ENCODE measurements around the gene ZNF354C. TPM values are rescaled to one million over a fixed set of nuclear protein-coding genes. Genes with fewer than 3 reads are reported as not detected.

Gene ZNF354C
- total and polyA plus RNA-seq, 2 of the 8 experiments (the other 6 are each of a cell fraction or from before 2014, with no cell fraction given) = 0.85 to 2.3 TPM

DNA sequence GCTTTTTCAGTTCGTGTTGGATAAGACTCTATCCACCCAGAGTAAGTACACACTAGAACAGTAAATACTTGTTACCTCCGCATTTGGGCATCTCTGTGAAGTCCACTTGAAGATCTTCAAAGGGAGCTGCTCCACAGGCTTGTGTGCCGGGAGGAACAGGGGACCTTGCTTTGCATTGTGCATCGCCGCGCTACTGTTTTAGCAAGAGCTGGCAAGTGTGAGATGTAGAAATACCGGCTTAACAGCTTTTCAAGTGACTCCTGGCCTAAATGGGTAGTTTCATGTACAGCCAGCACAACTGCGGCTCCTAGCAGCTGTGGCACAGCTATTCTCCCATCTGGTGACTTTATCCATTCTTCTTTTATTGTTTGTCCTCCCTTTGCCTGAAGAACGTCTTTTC lies 8.4 kb upstream of the ZNF354C start (continued):
- TF ChIP-seq, protein P1, sequence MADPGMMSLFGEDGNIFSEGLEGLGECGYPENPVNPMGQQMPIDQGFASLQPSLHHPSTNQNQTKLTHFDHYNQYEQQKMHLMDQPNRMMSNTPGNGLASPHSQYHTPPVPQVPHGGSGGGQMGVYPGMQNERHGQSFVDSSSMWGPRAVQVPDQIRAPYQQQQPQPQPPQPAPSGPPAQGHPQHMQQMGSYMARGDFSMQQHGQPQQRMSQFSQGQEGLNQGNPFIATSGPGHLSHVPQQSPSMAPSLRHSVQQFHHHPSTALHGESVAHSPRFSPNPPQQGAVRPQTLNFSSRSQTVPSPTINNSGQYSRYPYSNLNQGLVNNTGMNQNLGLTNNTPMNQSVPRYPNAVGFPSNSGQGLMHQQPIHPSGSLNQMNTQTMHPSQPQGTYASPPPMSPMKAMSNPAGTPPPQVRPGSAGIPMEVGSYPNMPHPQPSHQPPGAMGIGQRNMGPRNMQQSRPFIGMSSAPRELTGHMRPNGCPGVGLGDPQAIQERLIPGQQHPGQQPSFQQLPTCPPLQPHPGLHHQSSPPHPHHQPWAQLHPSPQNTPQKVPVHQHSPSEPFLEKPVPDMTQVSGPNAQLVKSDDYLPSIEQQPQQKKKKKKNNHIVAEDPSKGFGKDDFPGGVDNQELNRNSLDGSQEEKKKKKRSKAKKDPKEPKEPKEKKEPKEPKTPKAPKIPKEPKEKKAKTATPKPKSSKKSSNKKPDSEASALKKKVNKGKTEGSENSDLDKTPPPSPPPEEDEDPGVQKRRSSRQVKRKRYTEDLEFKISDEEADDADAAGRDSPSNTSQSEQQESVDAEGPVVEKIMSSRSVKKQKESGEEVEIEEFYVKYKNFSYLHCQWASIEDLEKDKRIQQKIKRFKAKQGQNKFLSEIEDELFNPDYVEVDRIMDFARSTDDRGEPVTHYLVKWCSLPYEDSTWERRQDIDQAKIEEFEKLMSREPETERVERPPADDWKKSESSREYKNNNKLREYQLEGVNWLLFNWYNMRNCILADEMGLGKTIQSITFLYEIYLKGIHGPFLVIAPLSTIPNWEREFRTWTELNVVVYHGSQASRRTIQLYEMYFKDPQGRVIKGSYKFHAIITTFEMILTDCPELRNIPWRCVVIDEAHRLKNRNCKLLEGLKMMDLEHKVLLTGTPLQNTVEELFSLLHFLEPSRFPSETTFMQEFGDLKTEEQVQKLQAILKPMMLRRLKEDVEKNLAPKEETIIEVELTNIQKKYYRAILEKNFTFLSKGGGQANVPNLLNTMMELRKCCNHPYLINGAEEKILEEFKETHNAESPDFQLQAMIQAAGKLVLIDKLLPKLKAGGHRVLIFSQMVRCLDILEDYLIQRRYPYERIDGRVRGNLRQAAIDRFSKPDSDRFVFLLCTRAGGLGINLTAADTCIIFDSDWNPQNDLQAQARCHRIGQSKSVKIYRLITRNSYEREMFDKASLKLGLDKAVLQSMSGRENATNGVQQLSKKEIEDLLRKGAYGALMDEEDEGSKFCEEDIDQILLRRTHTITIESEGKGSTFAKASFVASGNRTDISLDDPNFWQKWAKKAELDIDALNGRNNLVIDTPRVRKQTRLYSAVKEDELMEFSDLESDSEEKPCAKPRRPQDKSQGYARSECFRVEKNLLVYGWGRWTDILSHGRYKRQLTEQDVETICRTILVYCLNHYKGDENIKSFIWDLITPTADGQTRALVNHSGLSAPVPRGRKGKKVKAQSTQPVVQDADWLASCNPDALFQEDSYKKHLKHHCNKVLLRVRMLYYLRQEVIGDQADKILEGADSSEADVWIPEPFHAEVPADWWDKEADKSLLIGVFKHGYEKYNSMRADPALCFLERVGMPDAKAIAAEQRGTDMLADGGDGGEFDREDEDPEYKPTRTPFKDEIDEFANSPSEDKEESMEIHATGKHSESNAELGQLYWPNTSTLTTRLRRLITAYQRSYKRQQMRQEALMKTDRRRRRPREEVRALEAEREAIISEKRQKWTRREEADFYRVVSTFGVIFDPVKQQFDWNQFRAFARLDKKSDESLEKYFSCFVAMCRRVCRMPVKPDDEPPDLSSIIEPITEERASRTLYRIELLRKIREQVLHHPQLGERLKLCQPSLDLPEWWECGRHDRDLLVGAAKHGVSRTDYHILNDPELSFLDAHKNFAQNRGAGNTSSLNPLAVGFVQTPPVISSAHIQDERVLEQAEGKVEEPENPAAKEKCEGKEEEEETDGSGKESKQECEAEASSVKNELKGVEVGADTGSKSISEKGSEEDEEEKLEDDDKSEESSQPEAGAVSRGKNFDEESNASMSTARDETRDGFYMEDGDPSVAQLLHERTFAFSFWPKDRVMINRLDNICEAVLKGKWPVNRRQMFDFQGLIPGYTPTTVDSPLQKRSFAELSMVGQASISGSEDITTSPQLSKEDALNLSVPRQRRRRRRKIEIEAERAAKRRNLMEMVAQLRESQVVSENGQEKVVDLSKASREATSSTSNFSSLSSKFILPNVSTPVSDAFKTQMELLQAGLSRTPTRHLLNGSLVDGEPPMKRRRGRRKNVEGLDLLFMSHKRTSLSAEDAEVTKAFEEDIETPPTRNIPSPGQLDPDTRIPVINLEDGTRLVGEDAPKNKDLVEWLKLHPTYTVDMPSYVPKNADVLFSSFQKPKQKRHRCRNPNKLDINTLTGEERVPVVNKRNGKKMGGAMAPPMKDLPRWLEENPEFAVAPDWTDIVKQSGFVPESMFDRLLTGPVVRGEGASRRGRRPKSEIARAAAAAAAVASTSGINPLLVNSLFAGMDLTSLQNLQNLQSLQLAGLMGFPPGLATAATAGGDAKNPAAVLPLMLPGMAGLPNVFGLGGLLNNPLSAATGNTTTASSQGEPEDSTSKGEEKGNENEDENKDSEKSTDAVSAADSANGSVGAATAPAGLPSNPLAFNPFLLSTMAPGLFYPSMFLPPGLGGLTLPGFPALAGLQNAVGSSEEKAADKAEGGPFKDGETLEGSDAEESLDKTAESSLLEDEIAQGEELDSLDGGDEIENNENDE (IDR thresholded peaks at IDR 0.05; ENCODE audit: insufficient replicate concordance, low read length) = no peak
- no peak for TF ChIP-seq CHD2 (IDR thresholded peaks at IDR 0.05; ENCODE audit: low read length)
- TF ChIP-seq POU5F1 (IDR thresholded peaks at IDR 0.05; ENCODE audit: low read depth, low read length) = no peak
- no peak for TF ChIP-seq NRF1 (IDR thresholded peaks at IDR 0.05; ENCODE audit: low read depth, low read length)
- no peak for TF ChIP-seq ASH2L (IDR thresholded peaks at IDR 0.05; ENCODE audit: low read length)
- TF ChIP-seq SP1 (IDR thresholded peaks at IDR 0.05; ENCODE audit: low read depth, low read length) = no peak
- TF ChIP-seq TAF1 (IDR thresholded peaks at IDR 0.05; ENCODE audit: low read depth, low read length) = no peak
- no peak for TF ChIP-seq EGR1 (IDR thresholded peaks at IDR 0.05; ENCODE audit: borderline replicate concordance, low read depth, low read length)
- no peak for TF ChIP-seq ZNF274 (IDR thresholded peaks at IDR 0.05; ENCODE audit: borderline replicate concordance, extremely low read depth, low read length)
- no peak for TF ChIP-seq RNF2 (IDR thresholded peaks at IDR 0.05; ENCODE audit: borderline replicate concordance, low read depth, low read length, missing control alignments, poor library complexity, severe bottlenecking)
- no peak for TF ChIP-seq YY1 (IDR thresholded peaks at IDR 0.05; ENCODE audit: low read depth, low read length)
